ENCODE measurements around the gene HSD17B8. TPM values are rescaled to one million over a fixed set of nuclear protein-coding genes. Genes with fewer than 3 reads are reported as not detected.

HSD17B8 gene
- total RNA-seq, 1 donor from 2014 or later: 13.3 TPM

GRCh38 chr6:33166363-33166762, 38.1 kb upstream of the HSD17B8 start:
- peaks cover 6% of the 10 kb centered on the region for H3K4me1 ChIP-seq
- TF ChIP-seq CTCF (IDR thresholded peaks at IDR 0.05): no peak
- no peak for ATAC-seq

GRCh38 chr6:33166811-33167210, 37.6 kb upstream of the HSD17B8 start:
- H3K36me3 ChIP-seq: no peaks in the 10 kb centered on the region
- DNase-seq (no peak), ATAC-seq (no peak)
- no peak overlapping the region for H3K27ac ChIP-seq
- intact Hi-C loops (cut with DNase I): no loop called here
- no peak for TF ChIP-seq CTCF (IDR thresholded peaks at IDR 0.05)
- H3K4me1 ChIP-seq: peaks cover 4% of the 10 kb centered on the region
- H3K9me3 ChIP-seq: no peaks in the 10 kb centered on the region
- H3K27me3 ChIP-seq (ENCODE audit: low read depth): no peaks in the 10 kb centered on the region
- H3K4me3 ChIP-seq: no peak overlapping the region

More at GRCh38 chr6:33166363-33166762, 38.1 kb upstream of the HSD17B8 start:
- H3K9me3 ChIP-seq: no peaks in the 10 kb centered on the region
- H3K27ac ChIP-seq: no peak overlapping the region
- intact Hi-C loops (cut with DNase I): no loop called here
- no peaks in the 10 kb centered on the region for H3K27me3 ChIP-seq (ENCODE audit: low read depth)
- no peak for DNase-seq
- no peaks in the 10 kb centered on the region for H3K36me3 ChIP-seq
- no peak overlapping the region for H3K4me3 ChIP-seq

GRCh38 chr6:33167374-33168283, 36.8 kb upstream of the HSD17B8 start:
- DNase-seq: no peak
- H3K4me1 ChIP-seq: no peaks in the 10 kb centered on the region
- H3K27me3 ChIP-seq (ENCODE audit: low read depth): no peaks in the 10 kb centered on the region
- no peaks in the 10 kb centered on the region for H3K36me3 ChIP-seq
- H3K27ac ChIP-seq: no peak overlapping the region
- ATAC-seq: no peak
- intact Hi-C loops (cut with DNase I): no loop called here
- TF ChIP-seq CTCF (IDR thresholded peaks at IDR 0.05): no peak
- no peaks in the 10 kb centered on the region for H3K9me3 ChIP-seq
- H3K4me3 ChIP-seq: no peak overlapping the region

- intact Hi-C loops (cut with DNase I): no loop called here
- no peak for TF ChIP-seq CTCF (IDR thresholded peaks at IDR 0.05)
- ATAC-seq: no peak
- DNase-seq: no peak
- H3K27ac ChIP-seq: no peak overlapping the region
- H3K36me3 ChIP-seq: no peaks in the 10 kb centered on the region
- H3K27me3 ChIP-seq (ENCODE audit: low read depth): no peaks in the 10 kb centered on the region
- no peaks in the 10 kb centered on the region for H3K4me1 ChIP-seq
- no peaks in the 10 kb centered on the region for H3K9me3 ChIP-seq
- no peak overlapping the region for H3K4me3 ChIP-seq
Observed at GRCh38 chr6:33168284-33168601, 36.2 kb upstream of the HSD17B8 start.

GRCh38 chr6:33168639-33169038, 35.8 kb upstream of the HSD17B8 start:
- DNase-seq (no peak), ATAC-seq (no peak)
- Histone ChIP-seq H3K27ac (no peak overlapping the region), H3K9me3 (no peaks in the 10 kb centered on the region), H3K4me1 (no peaks in the 10 kb centered on the region), H3K27me3 (ENCODE audit: low read depth) (no peaks in the 10 kb centered on the region), H3K4me3 (no peak overlapping the region), H3K36me3 (no peaks in the 10 kb centered on the region)
- intact Hi-C loops (cut with DNase I): no loop called here
- TF ChIP-seq CTCF (IDR thresholded peaks at IDR 0.05): no peak

Data from lower lobe of right lung (tissue), 2 donors.